ENCODE results near the gene BCAS4.

Gene BCAS4

GRCh38 chr20:50918403-50918802 lies 123.5 kb downstream of the BCAS4 start:
- Mint-ChIP-seq H3K36me3 (ENCODE audit: low read depth) (peaks cover 85% of the 10 kb centered on the region), H3K27me3 (no peaks in the 10 kb centered on the region), H3K4me3 (no peak overlapping the region), H3K27ac (peak overlapping the region; percentile 41), H3K4me1 (ENCODE audit: low read depth) (peaks cover 92% of the 10 kb centered on the region), H3K9me3 (no peaks in the 10 kb centered on the region)
- no peak for DNase-seq

GRCh38 chr20:50919567-50919966 lies 124.7 kb downstream of the BCAS4 start:
- H3K4me3 Mint-ChIP-seq: no peak overlapping the region
- H3K27ac Mint-ChIP-seq: peak overlapping the region; percentile 66
- peaks cover 85% of the 10 kb centered on the region for H3K36me3 Mint-ChIP-seq (ENCODE audit: low read depth)
- no peaks in the 10 kb centered on the region for H3K27me3 Mint-ChIP-seq
- peaks cover 91% of the 10 kb centered on the region for H3K4me1 Mint-ChIP-seq (ENCODE audit: low read depth)
- H3K9me3 Mint-ChIP-seq: no peaks in the 10 kb centered on the region
- DNase-seq: no peak

GRCh38 chr20:50920997-50921396 lies 126.1 kb downstream of the BCAS4 start:
- H3K9me3 Mint-ChIP-seq: no peaks in the 10 kb centered on the region
- no peak overlapping the region for H3K4me3 Mint-ChIP-seq
- H3K27me3 Mint-ChIP-seq: no peaks in the 10 kb centered on the region
- DNase-seq: no peak
- H3K27ac Mint-ChIP-seq: peak overlapping the region; percentile 13
- peaks cover 88% of the 10 kb centered on the region for H3K36me3 Mint-ChIP-seq (ENCODE audit: low read depth)
- H3K4me1 Mint-ChIP-seq (ENCODE audit: low read depth): peaks cover 91% of the 10 kb centered on the region

GRCh38 chr20:50921803-50922501 lies 127.1 kb downstream of the BCAS4 start:
- H3K9me3 Mint-ChIP-seq: no peaks in the 10 kb centered on the region
- H3K27ac Mint-ChIP-seq: peak overlapping the region; percentile 70
- H3K4me1 Mint-ChIP-seq (ENCODE audit: low read depth): peaks cover 87% of the 10 kb centered on the region
- no peaks in the 10 kb centered on the region for H3K27me3 Mint-ChIP-seq
- H3K36me3 Mint-ChIP-seq (ENCODE audit: low read depth): peaks cover 85% of the 10 kb centered on the region
- H3K4me3 Mint-ChIP-seq: no peak overlapping the region
- no peak for DNase-seq

- peaks cover 88% of the 10 kb centered on the region for H3K36me3 Mint-ChIP-seq (ENCODE audit: low read depth)
- no peak for DNase-seq
- peak overlapping the region; percentile 77 for H3K27ac Mint-ChIP-seq
- no peaks in the 10 kb centered on the region for H3K9me3 Mint-ChIP-seq
- H3K4me1 Mint-ChIP-seq (ENCODE audit: low read depth): peaks cover 87% of the 10 kb centered on the region
- no peak overlapping the region for H3K4me3 Mint-ChIP-seq
- H3K27me3 Mint-ChIP-seq: no peaks in the 10 kb centered on the region
These were observed 129.5 kb downstream of the BCAS4 start for GRCh38 chr20:50924261-50924920.

- no peaks in the 10 kb centered on the region for H3K9me3 Mint-ChIP-seq
- no peak for DNase-seq
- no peak overlapping the region for H3K27ac Mint-ChIP-seq
- H3K4me1 Mint-ChIP-seq (ENCODE audit: low read depth): peaks cover 73% of the 10 kb centered on the region
- peaks cover 86% of the 10 kb centered on the region for H3K36me3 Mint-ChIP-seq (ENCODE audit: low read depth)
- no peaks in the 10 kb centered on the region for H3K27me3 Mint-ChIP-seq
- H3K4me3 Mint-ChIP-seq: peak overlapping the region; percentile 35
These were observed 131.7 kb downstream of the BCAS4 start for GRCh38 chr20:50926530-50926929.
